ENCODE measurements around the gene MBNL1.

DNA sequence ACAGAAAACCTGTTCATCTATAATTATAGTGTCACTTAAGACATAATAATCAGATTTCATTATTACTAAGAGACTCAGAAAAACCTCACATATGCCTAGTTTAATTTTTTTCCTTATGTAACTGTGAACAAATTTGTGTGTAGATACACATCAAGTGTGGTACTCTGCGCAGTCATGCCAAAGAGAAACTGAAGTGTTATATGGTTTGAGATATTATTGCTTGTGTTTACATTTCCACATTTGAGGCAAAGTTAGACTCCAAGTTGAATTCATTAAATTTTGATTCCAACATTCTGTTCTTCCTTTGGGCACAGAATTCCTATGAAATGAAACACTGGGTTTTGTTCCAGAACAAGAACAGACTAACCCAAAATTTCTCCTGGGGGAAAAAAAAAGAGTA is 2.2 kb downstream of the MBNL1 start:
- no peak for TF ChIP-seq POLR2AphosphoS5 (IDR thresholded peaks at IDR 0.05)
- TF ChIP-seq POLR2A (IDR thresholded peaks at IDR 0.05): no peak
